OCI-LY1 (cell line): ENCODE results near the gene ZNF555.
"Not testable (repeated sequence)": the region's sequence is repeated elsewhere in the genome, so short reads cannot be mapped to it uniquely, and the experiment has no call there.

Source experiments
- H2AFZ ChIP-seq: fragments of 200-600 bp; sonication (generic), shearing (Covaris generic); 2 replicates; pipeline ENCODE4 v1.6.0; 2014; ENCODE audit warnings: antibody characterized with exemption, mild to moderate bottlenecking, low read length
- H3F3A ChIP-seq: fragments of 200-600 bp; sonication (generic), shearing (Covaris generic); 2 replicates; pipeline ENCODE4 v1.6.0; 2014; ENCODE audit warnings: mild to moderate bottlenecking, antibody characterized with exemption, low read length, moderate library complexity; ENCODE audit not compliant: insufficient read depth
- H3K27ac ChIP-seq: fragments of 200-600 bp; sonication (generic); 2 replicates; pipeline ENCODE4 v1.5.1; 2014; ENCODE audit warnings: low read length, mixed run types, mild to moderate bottlenecking, low read depth; ENCODE audit not compliant: poor library complexity, severe bottlenecking
- H3K27me3 ChIP-seq: fragments of 200-600 bp; sonication (generic); 2 replicates; pipeline ENCODE4 v1.6.0; 2014; ENCODE audit warnings: antibody characterized with exemption, mild to moderate bottlenecking, low read length, moderate library complexity; ENCODE audit not compliant: insufficient read depth
- H3K36me3 ChIP-seq: fragments of 200-600 bp; sonication (generic); 2 replicates; pipeline ENCODE4 v1.6.1; 2014; ENCODE audit warnings: mild to moderate bottlenecking, antibody characterized with exemption, low read length, moderate library complexity, mixed read lengths; ENCODE audit not compliant: insufficient read depth
- H3K4me1 ChIP-seq: fragments of 200-600 bp; sonication (generic); 2 replicates; pipeline ENCODE4 v1.5.1; 2014; ENCODE audit warnings: mild to moderate bottlenecking, low read length, moderate library complexity; ENCODE audit not compliant: insufficient read depth, severe bottlenecking
- H3K4me2 ChIP-seq: fragments of 200-600 bp; sonication (generic), shearing (Covaris generic); 2 replicates; pipeline ENCODE4 v1.6.1; 2014; ENCODE audit warnings: low read length
- H3K4me3 ChIP-seq: fragments of 200-600 bp; sonication (generic); 2 replicates; pipeline ENCODE4 v1.5.1; 2014; ENCODE audit warnings: low read length, low read depth, mild to moderate bottlenecking, mixed read lengths; ENCODE audit not compliant: poor library complexity, severe bottlenecking
- H3K79me2 ChIP-seq: fragments of 200-600 bp; shearing (Covaris generic); 2 replicates; pipeline ENCODE4 v1.6.1; 2016; ENCODE audit warnings: mixed run types, low read length, mixed read lengths; ENCODE audit not compliant: insufficient read depth
- H3K9ac ChIP-seq: fragments of 200-600 bp; sonication (generic), shearing (Covaris generic); 2 replicates; pipeline ENCODE4 v1.6.1; 2014; ENCODE audit warnings: mild to moderate bottlenecking, low read length, mixed read lengths
- H3K9me2 ChIP-seq: fragments of 200-600 bp; sonication (generic), shearing (Covaris generic); 2 replicates; pipeline ENCODE4 v1.6.1; 2014; ENCODE audit warnings: low read depth, mild to moderate bottlenecking, low read length, mixed read lengths
- H3K9me3 ChIP-seq: fragments of 200-600 bp; shearing (Covaris generic); 2 replicates; pipeline ENCODE4 v1.6.1; 2014; ENCODE audit warnings: low read length, mixed read lengths
- H4K20me1 ChIP-seq: fragments of 200-600 bp; sonication (generic), shearing (Covaris generic); 2 replicates; pipeline ENCODE4 v1.6.0; 2016; ENCODE audit warnings: mild to moderate bottlenecking, low read length; ENCODE audit not compliant: insufficient read depth
- CTCF ChIP-seq: fragments of 200-600 bp; sonication (generic), shearing (Covaris generic); IDR thresholded peaks from 2 replicates; pipeline ENCODE4 v1.5.1; 2017; ENCODE audit warnings: mild to moderate bottlenecking, antibody characterized with exemption, low read length, moderate library complexity, mixed read lengths
- EZH2 ChIP-seq: fragments of 200-600 bp; sonication (generic), shearing (Covaris generic); IDR thresholded peaks from 2 replicates; pipeline ENCODE4 v1.8.0; 2017; ENCODE audit warnings: borderline replicate concordance, mixed run types, mild to moderate bottlenecking, antibody characterized with exemption, low read length, moderate library complexity, mixed read lengths

Gene ZNF555

GRCh38 chr19:2815191-2815614, 26.1 kb upstream of the ZNF555 start:
- Histone ChIP-seq H3K9me3 (no peaks in the 10 kb centered on the region), H3F3A (no peaks in the 10 kb centered on the region), H3K27ac (no peak overlapping the region), H3K36me3 (peaks cover 49% of the 10 kb centered on the region), H3K4me2 (no peak overlapping the region), H3K79me2 (no peaks in the 10 kb centered on the region), H4K20me1 (no peaks in the 10 kb centered on the region), H3K4me3 (no peak overlapping the region), H3K27me3 (no peaks in the 10 kb centered on the region), H3K9me2 (no peaks in the 10 kb centered on the region), H2AFZ (no peak overlapping the region), H3K4me1 (peaks cover under 1% of the 10 kb centered on the region), H3K9ac (no peak overlapping the region)
- TF ChIP-seq CTCF, result no peak
- no peak for TF ChIP-seq EZH2

GRCh38 chr19:2815923-2816322, 25.4 kb upstream of the ZNF555 start:
- no peak overlapping the region for H3K27ac ChIP-seq
- no peaks in the 10 kb centered on the region for H3K9me3 ChIP-seq
- H3K79me2 ChIP-seq, result no peaks in the 10 kb centered on the region
- no peaks in the 10 kb centered on the region for H3K9me2 ChIP-seq
- no peak overlapping the region for H3K4me3 ChIP-seq
- H3K27me3 ChIP-seq, result no peaks in the 10 kb centered on the region
- peaks cover 42% of the 10 kb centered on the region for H3K36me3 ChIP-seq
- H3K4me1 ChIP-seq, result peaks cover 4% of the 10 kb centered on the region
- no peaks in the 10 kb centered on the region for H3F3A ChIP-seq
- no peaks in the 10 kb centered on the region for H4K20me1 ChIP-seq
- H3K4me2 ChIP-seq, result no peak overlapping the region
- H3K9ac ChIP-seq, result no peak overlapping the region
- TF ChIP-seq CTCF, result no peak
- TF ChIP-seq EZH2, result no peak
- H2AFZ ChIP-seq, result no peak overlapping the region

- no peaks in the 10 kb centered on the region for H3K27me3 ChIP-seq
- H3K4me3 ChIP-seq, result no peak overlapping the region
- no peaks in the 10 kb centered on the region for H3K79me2 ChIP-seq
- H3K27ac ChIP-seq, result no peak overlapping the region
- no peak overlapping the region for H3K9ac ChIP-seq
- H3F3A ChIP-seq, result no peaks in the 10 kb centered on the region
- H3K36me3 ChIP-seq, result peaks cover 35% of the 10 kb centered on the region
- H4K20me1 ChIP-seq, result no peaks in the 10 kb centered on the region
- H3K9me3 ChIP-seq, result no peaks in the 10 kb centered on the region
- H3K4me1 ChIP-seq, result peaks cover 4% of the 10 kb centered on the region
- H3K9me2 ChIP-seq, result no peaks in the 10 kb centered on the region
- H3K4me2 ChIP-seq, result no peak overlapping the region
- no peak overlapping the region for H2AFZ ChIP-seq
- TF ChIP-seq EZH2, result no peak
- no peak for TF ChIP-seq CTCF
These were observed 24.6 kb upstream of the ZNF555 start for GRCh38 chr19:2816641-2817040.

- H3F3A ChIP-seq, H3K4me3 ChIP-seq, H3K9ac ChIP-seq, H3K27ac ChIP-seq, H3K9me3 ChIP-seq, H3K79me2 ChIP-seq, H3K27me3 ChIP-seq, H3K4me2 ChIP-seq, H2AFZ ChIP-seq, H3K4me1 ChIP-seq, H4K20me1 ChIP-seq, H3K9me2 ChIP-seq: not testable (repeated sequence)
- peaks cover 29% of the 10 kb centered on the region for H3K36me3 ChIP-seq
These were observed 23.9 kb upstream of the ZNF555 start for GRCh38 chr19:2817237-2817829.
